NCI-H1694 (cell line): Measurements from ENCODE around the gene TMPO.
"Not testable (repeated sequence)": the region's sequence is repeated elsewhere in the genome, so short reads cannot be mapped to it uniquely, and the experiment has no call there.

Source experiments
- DNase-seq: peaks from one replicate; lab custom pipeline; 2025; lab: John Stamatoyannopoulos, UW

The TMPO gene

GRCh38 chr12:98579347-98579746 is 64.0 kb downstream of the TMPO start:
- no peak for DNase-seq

- DNase-seq, result no peak
Observed at GRCh38 chr12:98579835-98580234, 64.4 kb downstream of the TMPO start.

- DNase-seq, result no peak
Observed at GRCh38 chr12:98580695-98581094, 65.3 kb downstream of the TMPO start.

- DNase-seq, result no peak
Observed at GRCh38 chr12:98581101-98581500, 65.7 kb downstream of the TMPO start.

- DNase-seq, result no peak
Observed at GRCh38 chr12:98582093-98582492, 66.7 kb downstream of the TMPO start.

- DNase-seq, result no peak
Observed at GRCh38 chr12:98587084-98587483, 71.7 kb downstream of the TMPO start.

- no peak for DNase-seq
Observed at GRCh38 chr12:98591209-98591608, 75.8 kb downstream of the TMPO start.

GRCh38 chr12:98592825-98593322 is 77.5 kb downstream of the TMPO start:
- no peak for DNase-seq

GRCh38 chr12:98593351-98594049 is 78.1 kb downstream of the TMPO start, which contains the start of gene SLC25A3:
SLC25A3 (plus strand) TSS chr12:98593686; CDS start chr12:98593979, 293 bp downstream.
- DNase-seq, result peak; percentile 95

GRCh38 chr12:98594050-98594835 is 78.9 kb downstream of the TMPO start:
- no peak for DNase-seq

GRCh38 chr12:98595243-98595988 is 80.0 kb downstream of the TMPO start:
- no peak for DNase-seq

GRCh38 chr12:98597313-98597712 is 81.9 kb downstream of the TMPO start:
- not testable (repeated sequence) for DNase-seq
